HL-60 (cell line): ENCODE data around the gene TM4SF18.

Experiments used
- CTCF ChIP-seq: IDR thresholded peaks from one replicate; pipeline ENCODE4 v1.5.1; 2011; ENCODE audit warnings: low read length, control low read depth, inconsistent platforms; ENCODE audit not compliant: insufficient read depth
- GABPA ChIP-seq: IDR thresholded peaks from 2 replicates; pipeline ENCODE4 v1.6.1; 2012; ENCODE audit warnings: low read depth
- POLR2AphosphoS5 ChIP-seq: IDR thresholded peaks from 2 replicates; pipeline ENCODE4 v1.6.1; 2012; ENCODE audit warnings: low read depth
- REST ChIP-seq: IDR thresholded peaks from 2 replicates; pipeline ENCODE4 v1.6.1; 2012; ENCODE audit warnings: low read depth; ENCODE audit not compliant: insufficient replicate concordance
- SPI1 ChIP-seq: IDR thresholded peaks from 2 replicates; pipeline ENCODE4 v1.6.1; 2012; ENCODE audit warnings: low read depth, mild to moderate bottlenecking, borderline replicate concordance

GRCh38 chr3:149369991-149370866 is 36.8 kb upstream of the TM4SF18 start:
- TF ChIP-seq CTCF (no peak), POLR2AphosphoS5 (no peak), REST (no peak), GABPA (no peak), SPI1 (no peak)
